MM.1S (cell line): ENCODE results near the gene FBXL2.

Experiments
- CTCF ChIP-seq: fragments of 300-600 bp; sonication (generic); IDR thresholded peaks from 2 replicates; pipeline ENCODE4 v1.5.1; 2016; ENCODE audit warnings: antibody characterized with exemption, low read length, mixed read lengths
- EZH2 ChIP-seq: fragments of 300-600 bp; sonication (generic); optimal IDR thresholded peaks from 2 replicates; pipeline ENCODE3; 2017; ENCODE audit warnings: low read depth, mild to moderate bottlenecking, antibody characterized with exemption, low read length, mixed read lengths
- EZH2phosphoT487 ChIP-seq: fragments of 300-600 bp; sonication (generic); IDR thresholded peaks from 2 replicates; pipeline ENCODE4 v1.6.1; 2018; ENCODE audit warnings: antibody characterized with exemption, low read length

- TF ChIP-seq CTCF (no peak), EZH2 (no peak), EZH2phosphoT487 (no peak)
Measured at GRCh38 chr3:33392703-33393125, 115.5 kb downstream of the FBXL2 start.
